Measurements from ENCODE around the gene GSN.

GRCh38 chr9:121365564-121365963 lies 97.6 kb downstream of the GSN start:
- no peak for TF ChIP-seq CTCF (IDR thresholded peaks at IDR 0.05; ENCODE audit: low read depth, low read length, missing input control)
- TF ChIP-seq RAD21 (IDR thresholded peaks at IDR 0.05) = no peak
- no peak for TF ChIP-seq JUND (IDR thresholded peaks at IDR 0.05)
- no peak for TF ChIP-seq MAX (IDR thresholded peaks at IDR 0.05)
- TF ChIP-seq TAF1 (conservative IDR thresholded peaks at IDR 0.05) = no peak
- TF ChIP-seq EGR1 (IDR thresholded peaks at IDR 0.05; ENCODE audit: low read depth in 2 of 2) = no peak
- no peak for TF ChIP-seq REST (IDR thresholded peaks at IDR 0.05)
- TF ChIP-seq GABPA (IDR thresholded peaks at IDR 0.05 in 1 of 2, conservative IDR thresholded peaks at IDR 0.05 in 1 of 2) = no peak
- TF ChIP-seq SP1 (IDR thresholded peaks at IDR 0.05) = no peak
- no peak for TF ChIP-seq ATF3 (IDR thresholded peaks at IDR 0.05)
- no peak for TF ChIP-seq RXRA (IDR thresholded peaks at IDR 0.05)
